B cell (primary cell): Measurements from ENCODE around the gene CD52.

Experiments
- CTCF ChIP-seq: fragments of 200-600 bp; IDR thresholded peaks from one replicate; pipeline ENCODE4 v1.8.0; 2022; ENCODE audit warnings: antibody characterized with exemption, mild to moderate bottlenecking
- EZH2 ChIP-seq: IDR thresholded peaks from 2 replicates; pipeline ENCODE4 v1.6.1; 2012; ENCODE audit warnings: borderline replicate concordance, low read depth, mild to moderate bottlenecking, moderate library complexity, low read length; ENCODE audit not compliant: insufficient read depth, poor library complexity, severe bottlenecking

- no peak for TF ChIP-seq EZH2
- no peak for TF ChIP-seq CTCF
Observed at GRCh38 chr1:26352338-26352679, 34.6 kb downstream of the CD52 start.
